SK-N-SH (cell line): Measurements from ENCODE around the gene PPP1R9A.

Experiments
- CTCF ChIP-seq: fragments of 200-600 bp; sonication (generic); IDR thresholded peaks from 2 replicates; pipeline ENCODE4 v1.6.1; 2017; ENCODE audit warnings: antibody characterized with exemption, mild to moderate bottlenecking, moderate library complexity
- MXI1 ChIP-seq: IDR thresholded peaks from 2 replicates; pipeline ENCODE4 v1.6.1; 2012; ENCODE audit warnings: mild to moderate bottlenecking, low read depth, low read length, improper control_type of control experiment
- POLR2AphosphoS5 ChIP-seq: IDR thresholded peaks from 2 replicates; pipeline ENCODE4 v1.6.1; 2012; ENCODE audit warnings: low read depth, low read length
- REST ChIP-seq: IDR thresholded peaks from 2 replicates; pipeline ENCODE4 v1.6.1; 2012; ENCODE audit warnings: mild to moderate bottlenecking, low read depth, low read length, moderate library complexity
- ZBTB33 ChIP-seq: IDR thresholded peaks from 2 replicates; pipeline ENCODE4 v1.4.0; 2012; ENCODE audit warnings: low read depth, borderline replicate concordance

GRCh38 chr7:95267754-95268153 is 360.4 kb downstream of the PPP1R9A start:
- TF ChIP-seq ZBTB33: no peak
- no peak for TF ChIP-seq REST
- TF ChIP-seq CTCF: no peak
- no peak for TF ChIP-seq POLR2AphosphoS5
- no peak for TF ChIP-seq MXI1
